Activated CD8-positive, alpha-beta memory T cell treated with anti-CD3 and anti-CD28 coated beads, Interleukin-2, amount 50 U/mL, for 24 hours (primary cell): ENCODE measurements around the gene ZNF567.
"Not testable (repeated sequence)": the region's sequence is repeated elsewhere in the genome, so short reads cannot be mapped to it uniquely, and the experiment has no call there.

Experiments used
- DNase-seq: peaks from one replicate; pipeline ENCODE4 v3.0.0-alpha.2; 2020; ENCODE audit errors: extremely low read depth

ZNF567 gene

GRCh38 chr19:36687214-36688056, at the start of gene ZNF567:
Gene ZNF567, plus strand, starts transcription at chr19:36687612. Its CDS starts 7,256 bp downstream, at chr19:36694868.
- DNase-seq: peak; percentile 97

DNA sequence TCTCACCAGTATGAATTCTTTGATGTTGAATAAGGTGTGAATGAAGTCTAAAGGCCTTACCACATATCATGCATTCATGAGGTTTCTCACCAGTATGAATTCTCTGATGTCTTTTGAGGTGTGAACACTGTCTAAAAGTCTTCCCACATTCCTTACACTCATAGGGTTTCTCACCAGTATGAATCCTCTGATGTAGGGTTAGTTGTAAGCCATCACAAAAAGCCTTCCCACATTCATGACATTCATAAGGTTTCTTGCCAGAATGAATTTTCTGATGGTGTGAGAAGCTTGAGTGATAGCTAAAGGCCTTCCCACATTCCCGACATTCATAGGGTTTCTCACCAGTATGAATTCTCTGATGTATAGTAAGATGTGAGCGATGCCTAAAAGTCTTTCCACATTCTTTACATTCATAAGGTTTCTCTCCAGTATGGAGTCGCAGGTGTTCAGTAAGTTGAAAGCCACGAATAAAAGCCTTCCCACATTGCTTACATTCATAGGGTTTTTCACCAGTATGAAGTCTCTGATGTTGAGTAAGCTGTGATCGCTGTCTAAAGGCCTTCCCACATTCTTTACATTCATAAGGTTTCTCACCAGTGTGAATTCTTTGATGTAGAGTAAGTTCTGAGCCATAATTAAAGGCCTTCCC, 48.4 kb upstream of the ZNF567 start:
- no peak for DNase-seq

DNA sequence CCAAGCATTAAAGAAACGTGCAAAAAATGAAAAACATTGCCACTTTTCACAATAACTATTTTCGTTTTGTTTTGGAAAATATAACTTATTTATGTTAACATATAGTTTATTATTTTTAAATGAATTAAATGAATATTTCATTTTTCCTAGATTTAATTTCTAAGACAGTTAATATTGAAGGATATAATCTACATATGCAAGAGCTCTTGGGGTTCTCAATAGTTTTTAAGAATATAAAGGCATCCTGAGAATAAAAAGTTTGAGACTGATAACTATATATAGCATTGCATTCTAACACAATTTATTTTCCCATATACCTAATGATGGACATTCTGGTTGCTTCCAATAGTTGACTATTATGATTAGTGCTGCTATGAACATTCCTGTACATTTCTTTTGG, 40.7 kb upstream of the ZNF567 start:
- no peak for DNase-seq

DNA sequence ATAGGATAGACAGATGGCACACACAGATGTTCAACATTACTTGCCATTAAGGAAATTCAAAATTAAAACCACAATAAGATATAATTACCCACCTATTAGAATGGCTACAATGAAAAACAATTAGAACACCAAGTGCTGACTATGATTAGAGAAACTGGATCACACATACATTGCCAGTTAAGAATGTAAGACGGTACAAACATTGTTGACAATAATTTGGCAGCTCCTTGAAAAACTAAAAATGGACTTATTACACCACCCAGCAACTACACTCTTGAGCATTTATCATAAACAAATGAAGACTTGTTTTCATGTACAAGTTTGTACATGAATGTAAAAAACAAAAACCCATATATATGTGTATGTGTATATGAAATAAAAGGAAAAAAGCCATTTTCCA, 34.5 kb upstream of the ZNF567 start:
- DNase-seq: no peak

GRCh38 chr19:36665832-36666231, 21.6 kb upstream of the ZNF567 start:
- DNase-seq: no peak

DNA sequence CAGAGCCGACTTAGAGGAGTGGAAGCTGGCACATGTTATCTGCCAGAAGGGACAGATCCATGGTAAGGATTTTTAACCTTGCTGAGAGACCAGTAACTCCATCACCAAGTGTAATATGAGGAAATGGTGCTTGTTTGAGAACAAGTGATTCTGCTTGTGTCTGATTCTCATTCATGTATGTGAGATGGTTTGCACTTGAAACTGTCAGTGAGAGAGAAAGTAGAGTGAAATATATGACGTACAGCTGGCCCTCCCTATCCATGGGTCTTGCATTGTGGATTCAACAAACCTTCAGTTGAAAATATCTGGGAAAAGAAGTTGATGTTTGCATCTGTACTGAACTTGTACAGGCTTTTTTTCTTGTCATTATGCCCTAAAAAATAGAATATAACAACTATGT, 18.8 kb upstream of the ZNF567 start:
- DNase-seq: no peak

GRCh38 chr19:36672368-36672767, 15.0 kb upstream of the ZNF567 start:
- no peak for DNase-seq

GRCh38 chr19:36674201-36674600, 13.2 kb upstream of the ZNF567 start:
- no peak for DNase-seq

DNA sequence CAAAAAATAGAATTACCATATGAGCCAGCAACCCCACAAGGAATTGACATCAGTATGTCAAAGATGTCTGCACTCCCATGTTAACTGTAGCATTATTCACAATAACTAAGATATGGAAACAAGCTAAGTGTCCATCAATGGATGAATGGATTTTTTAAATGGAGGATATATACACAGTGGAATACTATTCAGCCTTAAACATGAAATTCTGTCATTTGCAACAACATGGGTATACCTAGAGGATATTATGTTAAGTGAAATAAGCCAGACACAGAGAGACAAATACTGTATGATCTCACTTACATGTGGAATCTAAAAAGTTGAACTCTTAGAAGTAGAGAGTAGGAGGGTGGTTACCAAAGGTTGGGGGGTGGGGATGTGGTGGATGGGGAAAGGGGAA, 8.0 kb upstream of the ZNF567 start:
- no peak for DNase-seq

GRCh38 chr19:36685835-36686234, 1.6 kb upstream of the ZNF567 start:
- DNase-seq: no peak

GRCh38 chr19:36686365-36687213, 823 bp upstream of the ZNF567 start:
- no peak for DNase-seq

- DNase-seq: no peak
Measured at GRCh38 chr19:36688058-36688457, 646 bp downstream of the ZNF567 start.

DNA sequence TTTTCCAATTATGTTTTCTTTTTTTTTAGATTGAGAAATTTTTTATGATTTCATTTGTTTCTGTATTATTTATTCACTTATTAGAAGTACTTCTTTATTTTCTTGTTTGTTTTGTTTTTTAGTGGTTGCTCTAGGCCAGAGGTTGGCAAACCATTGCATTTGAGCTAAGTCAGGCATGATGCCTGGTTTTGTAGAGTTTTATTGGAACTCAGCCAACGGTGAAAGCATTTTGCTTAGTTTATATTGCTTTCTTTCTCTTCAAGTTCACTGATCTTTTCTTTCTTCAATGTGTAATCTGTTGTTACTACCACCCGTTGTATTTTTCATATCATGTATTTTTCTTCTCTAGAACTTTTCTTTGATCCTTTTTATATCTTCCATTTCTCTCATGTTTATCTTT, 19.7 kb downstream of the ZNF567 start:
- no peak for DNase-seq

GRCh38 chr19:36709423-36709822, 22.0 kb downstream of the ZNF567 start:
- no peak for DNase-seq

DNA sequence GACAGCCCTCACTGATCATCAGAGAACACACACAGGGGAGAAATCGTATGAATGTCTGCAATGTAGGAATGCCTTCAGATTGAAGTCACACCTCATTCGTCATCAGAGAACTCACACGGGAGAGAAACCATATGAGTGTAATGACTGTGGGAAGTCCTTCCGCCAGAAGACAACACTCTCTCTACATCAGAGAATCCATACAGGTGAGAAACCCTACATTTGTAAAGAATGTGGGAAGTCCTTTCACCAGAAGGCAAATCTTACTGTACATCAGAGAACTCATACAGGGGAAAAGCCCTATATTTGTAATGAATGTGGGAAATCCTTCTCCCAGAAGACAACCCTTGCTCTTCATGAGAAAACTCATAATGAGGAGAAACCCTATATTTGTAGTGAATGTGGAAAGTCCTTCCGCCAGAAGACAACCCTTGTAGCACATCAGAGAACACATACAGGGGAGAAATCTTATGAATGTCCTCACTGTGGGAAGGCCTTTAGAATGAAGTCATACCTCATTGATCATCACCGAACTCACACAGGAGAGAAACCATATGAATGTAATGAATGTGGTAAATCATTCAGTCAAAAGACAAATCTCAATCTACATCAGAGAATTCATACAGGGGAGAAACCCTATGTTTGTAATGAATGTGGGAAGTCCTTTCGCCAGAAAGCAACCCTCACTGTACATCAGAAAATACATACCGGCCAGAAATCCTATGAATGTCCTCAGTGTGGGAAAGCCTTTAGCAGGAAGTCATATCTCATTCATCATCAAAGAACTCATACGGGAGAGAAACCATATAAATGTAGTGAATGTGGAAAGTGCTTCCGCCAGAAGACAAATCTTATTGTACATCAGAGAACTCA, 32.5 kb downstream of the ZNF567 start:
- DNase-seq: no peak

DNA sequence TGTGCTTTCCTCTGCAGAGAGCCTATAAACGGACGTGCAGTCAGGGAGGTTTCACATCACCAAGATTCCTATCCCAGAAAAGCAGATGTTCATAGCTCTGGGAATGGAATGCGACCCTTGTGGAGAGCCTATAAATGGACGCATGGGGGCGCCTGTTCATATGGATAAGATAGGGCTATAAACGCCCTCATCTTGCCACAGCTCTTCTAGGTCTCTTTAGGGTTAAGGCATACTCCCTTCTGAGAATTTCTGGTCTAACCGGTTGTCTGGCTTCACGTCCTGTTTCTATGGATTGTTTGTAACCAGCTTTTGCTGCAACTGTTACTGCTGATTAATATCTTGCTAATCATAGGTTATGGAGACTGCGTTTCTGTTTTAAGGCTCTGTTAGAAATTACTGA, 48.8 kb downstream of the ZNF567 start:
- not testable (repeated sequence) for DNase-seq

GRCh38 chr19:36745870-36746269, 58.5 kb downstream of the ZNF567 start:
- no peak for DNase-seq

DNA sequence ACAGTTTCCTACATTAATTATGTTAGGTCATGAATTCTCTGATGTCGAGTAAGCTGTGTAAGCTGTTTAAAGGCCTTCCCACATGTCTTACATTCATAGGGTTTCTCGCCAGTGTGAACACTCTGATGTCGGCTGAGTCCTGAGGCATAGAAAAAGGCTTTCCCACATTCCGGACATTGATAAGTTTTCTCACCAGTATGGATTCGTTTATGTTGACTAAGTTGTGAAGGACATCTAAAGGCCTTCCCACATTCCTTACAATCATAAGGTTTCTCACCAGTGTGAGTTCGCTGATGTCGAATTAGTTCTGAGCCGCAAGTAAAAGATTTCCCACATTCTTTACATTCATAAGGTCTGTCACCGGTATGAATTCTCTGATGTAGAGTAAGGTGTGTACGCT, 60.3 kb downstream of the ZNF567 start:
- DNase-seq: no peak

DNA sequence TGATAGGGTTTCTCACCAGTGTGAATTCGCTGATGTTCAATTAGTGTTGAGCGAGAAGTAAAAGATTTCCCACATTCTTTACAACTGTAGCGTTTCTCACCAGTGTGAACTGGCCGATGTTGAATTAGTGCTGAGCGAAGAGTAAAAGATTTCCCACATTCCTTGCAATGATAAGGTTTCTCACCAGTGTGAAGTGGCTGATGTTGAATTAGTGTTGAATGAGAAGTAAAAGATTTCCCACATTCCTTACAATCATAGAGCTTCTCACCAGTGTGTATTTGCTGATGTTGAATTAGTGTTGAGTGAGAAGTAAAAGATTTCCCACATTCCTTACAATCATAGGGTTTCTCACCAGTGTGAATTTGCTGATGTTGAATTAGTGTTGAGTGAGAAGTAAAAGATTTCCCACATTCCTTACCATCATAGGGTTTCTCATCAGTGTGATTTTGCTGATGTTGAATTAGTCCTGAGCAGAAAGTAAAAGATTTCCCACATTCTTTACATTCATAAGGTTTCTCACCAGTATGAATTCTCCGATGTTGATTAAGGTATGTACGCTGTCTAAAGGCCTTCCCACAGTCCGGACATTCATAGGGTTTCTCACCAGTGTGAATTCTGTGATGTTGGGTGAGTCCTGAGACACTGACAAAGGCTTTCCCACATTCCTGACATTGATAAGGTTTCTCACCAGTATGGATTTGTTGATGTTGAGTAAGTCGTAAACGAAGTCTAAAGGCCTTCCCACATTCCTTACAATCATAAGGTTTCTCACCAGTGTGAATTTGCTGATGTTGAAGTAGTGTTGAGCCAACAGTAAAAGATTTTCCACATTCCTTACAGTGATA, 61.2 kb downstream of the ZNF567 start:
- DNase-seq: no peak

GRCh38 chr19:36749613-36750012, 62.2 kb downstream of the ZNF567 start:
- DNase-seq: not testable (repeated sequence)
